Upper lobe of left lung (tissue), 6 donors: ENCODE data around the gene PDZD2. TPM values are rescaled to one million over a fixed set of nuclear protein-coding genes. Genes with fewer than 3 reads are reported as not detected.

Experiments
- ATAC-seq, 2 donors: fragments of 200-7000 bp; cut with Tn5 transposase; one replicate each; pipeline ENCODE4 v1.9.1; 2022; ENCODE audit warnings: mild to moderate bottlenecking in 2 of 2, moderate library complexity in 2 of 2; ENCODE audit not compliant: low FRiP score in 2 of 2
- DNase-seq, 2 donors: peaks; one replicate each; pipeline ENCODE4 v3.0.0-alpha.2; 2019 to 2020
- H3K27ac ChIP-seq, 4 donors: fragments of 200-600 bp; sonication (generic); one replicate each; pipeline ENCODE4 v1.5.1; 2016 to 2019
- H3K27me3 ChIP-seq, 4 donors: fragments of 200-600 bp; sonication (generic); one replicate each; pipeline ENCODE4 v1.5.1; 2017 to 2019
- H3K36me3 ChIP-seq, 4 donors: fragments of 200-600 bp; sonication (generic); one replicate each; pipeline ENCODE4 v1.5.1; 2016 to 2019
- H3K4me1 ChIP-seq, 4 donors: fragments of 200-600 bp; sonication (generic); one replicate each; pipeline ENCODE4 v1.5.1; 2018 to 2019
- H3K4me3 ChIP-seq, 4 donors: fragments of 200-600 bp; sonication (generic); one replicate each; pipeline ENCODE4 v1.5.1; 2017 to 2019; ENCODE audit warnings: mild to moderate bottlenecking in 2 of 4, moderate library complexity in 1 of 4
- H3K9me3 ChIP-seq, 4 donors: fragments of 200-600 bp; sonication (generic); one replicate each; pipeline ENCODE4 v1.5.1; 2018 to 2019
- CTCF ChIP-seq, 6 experiments: fragments of 450-650 bp in 4 of 6; fragments of 200-600 bp in 2 of 6; sonication (generic) in 2 of 6; IDR thresholded peaks; one replicate each; pipeline ENCODE4 v1.5.1; 2016 to 2019; ENCODE audit warnings: antibody characterized with exemption in 6 of 6
- EP300 ChIP-seq, 4 donors: sonication (generic); formaldehyde crosslinking; IDR thresholded peaks; one replicate each; pipeline ENCODE4 v1.5.1; 2017; ENCODE audit warnings: antibody characterized with exemption in 4 of 4, control low read depth in 2 of 4
- POLR2A ChIP-seq, 4 donors: fragments of 450-650 bp; IDR thresholded peaks; one replicate each; pipeline ENCODE4 v1.5.1; 2016 to 2017; ENCODE audit warnings: antibody characterized with exemption in 4 of 4, mild to moderate bottlenecking in 2 of 4
- POLR2AphosphoS5 ChIP-seq, 2 donors: sonication (generic); formaldehyde crosslinking; IDR thresholded peaks; one replicate each; pipeline ENCODE4 v1.5.1; 2017; ENCODE audit warnings: antibody characterized with exemption in 2 of 2
- WGBS, 2 donors: methylation state at CpG; one replicate each; pipeline ENCODE4 v1.1.5; 2017 to 2018; 5-methylcytosine and 5-hydroxymethylcytosine counted together
- total RNA-seq, 6 donors: library from RNA; depleted of rRNA in 4 of 6; stranded (reverse); fragments of >200 nt in 4 of 6; gene quantifications; one replicate each; pipeline versions ENCODE4 v1.1.0 to v1.2.1, GENCODE V29; 2016 to 2021
- donor health status: DM: no; HTN: no; CAD: no; lungs with moderate emphysema.
- donor health status: DM: no; HTN: yes; CAD: no; lungs with severe emphysema.

The PDZD2 gene
- total RNA-seq, 6 donors from 2014 or later = 53.4 to 73.6 (median 68.4) TPM

- DNase-seq = no peak
- no peak for ATAC-seq
- Histone ChIP-seq H3K36me3 (no peaks in the 10 kb centered on the region), H3K4me1 (no peaks in the 10 kb centered on the region), H3K27ac (no peak overlapping the region), H3K9me3 (no peaks in the 10 kb centered on the region), H3K4me3 (no peak overlapping the region), H3K27me3 (no peaks in the 10 kb centered on the region)
- TF ChIP-seq POLR2AphosphoS5 (IDR thresholded peaks at IDR 0.05) (no peak), POLR2A (IDR thresholded peaks at IDR 0.05) (no peak), EP300 (IDR thresholded peaks at IDR 0.05) (no peak), CTCF (IDR thresholded peaks at IDR 0.05) (no peak)
- WGBS, 2 donors = 88 to 100% methylated on average over 1 of the region's 1 CpG
Observed at GRCh38 chr5:31625394-31625793, 13.5 kb upstream of the PDZD2 start.

- Histone ChIP-seq H3K27me3 (no peaks in the 10 kb centered on the region), H3K4me3 (no peak overlapping the region), H3K27ac (no peak overlapping the region), H3K9me3 (no peaks in the 10 kb centered on the region), H3K36me3 (no peaks in the 10 kb centered on the region), H3K4me1 (no peaks in the 10 kb centered on the region)
- 67 to 71% methylated on average over 3 of the region's 3 CpGs for WGBS, 2 donors
- no peak for TF ChIP-seq POLR2A (IDR thresholded peaks at IDR 0.05)
- no peak for TF ChIP-seq EP300 (IDR thresholded peaks at IDR 0.05)
- TF ChIP-seq CTCF (IDR thresholded peaks at IDR 0.05) = no peak
- TF ChIP-seq POLR2AphosphoS5 (IDR thresholded peaks at IDR 0.05) = no peak
- ATAC-seq = no peak
- no peak for DNase-seq
Observed at GRCh38 chr5:31626156-31626555, 12.8 kb upstream of the PDZD2 start.

- WGBS, 2 donors = 74 to 78% methylated on average over 11 of the region's 11 CpGs
- no peaks in the 10 kb centered on the region for H3K36me3 ChIP-seq
- H3K27me3 ChIP-seq = no peaks in the 10 kb centered on the region
- DNase-seq (no peak), ATAC-seq (peak in 1 of 2 donors; percentile 13)
- H3K27ac ChIP-seq = no peak overlapping the region
- H3K9me3 ChIP-seq = no peaks in the 10 kb centered on the region
- H3K4me3 ChIP-seq = no peak overlapping the region
- no peaks in the 10 kb centered on the region for H3K4me1 ChIP-seq
- TF ChIP-seq CTCF (IDR thresholded peaks at IDR 0.05) (no peak), POLR2AphosphoS5 (IDR thresholded peaks at IDR 0.05) (no peak), POLR2A (IDR thresholded peaks at IDR 0.05) (no peak), EP300 (IDR thresholded peaks at IDR 0.05) (no peak)
Observed at GRCh38 chr5:31626604-31627234, 12.2 kb upstream of the PDZD2 start.

GRCh38 chr5:31630931-31631330 lies 8.0 kb upstream of the PDZD2 start:
- Histone ChIP-seq H3K9me3 (no peaks in the 10 kb centered on the region), H3K4me1 (no peaks in the 10 kb centered on the region), H3K36me3 (no peaks in the 10 kb centered on the region), H3K27ac (no peak overlapping the region), H3K4me3 (no peak overlapping the region), H3K27me3 (no peaks in the 10 kb centered on the region)
- ATAC-seq (peak; percentile 20 to 41), DNase-seq (no peak)
- no peak for TF ChIP-seq POLR2AphosphoS5 (IDR thresholded peaks at IDR 0.05)
- TF ChIP-seq CTCF (IDR thresholded peaks at IDR 0.05) = no peak
- no peak for TF ChIP-seq POLR2A (IDR thresholded peaks at IDR 0.05)
- TF ChIP-seq EP300 (IDR thresholded peaks at IDR 0.05) = no peak
- 80 to 81% methylated on average over 7 of the region's 7 CpGs for WGBS, 2 donors

GRCh38 chr5:31632460-31632859 lies 6.5 kb upstream of the PDZD2 start:
- H3K4me1 ChIP-seq = no peaks in the 10 kb centered on the region
- H3K4me3 ChIP-seq = no peak overlapping the region
- 91 to 100% methylated on average over 1 of the region's 1 CpG for WGBS, 2 donors
- DNase-seq (no peak), ATAC-seq (no peak)
- TF ChIP-seq CTCF (IDR thresholded peaks at IDR 0.05) = no peak
- no peak for TF ChIP-seq POLR2A (IDR thresholded peaks at IDR 0.05)
- no peak for TF ChIP-seq EP300 (IDR thresholded peaks at IDR 0.05)
- TF ChIP-seq POLR2AphosphoS5 (IDR thresholded peaks at IDR 0.05) = no peak
- H3K27me3 ChIP-seq = no peaks in the 10 kb centered on the region
- no peaks in the 10 kb centered on the region for H3K36me3 ChIP-seq
- no peaks in the 10 kb centered on the region for H3K9me3 ChIP-seq
- no peak overlapping the region for H3K27ac ChIP-seq
